HG03432 (cell line): ENCODE data around the gene QRICH2.
"Not testable (repeated sequence)": the region's sequence is repeated elsewhere in the genome, so short reads cannot be mapped to it uniquely, and the experiment has no call there.

Source experiments
- ATAC-seq: cut with Tn5 transposase; IDR thresholded peaks from one replicate; pipeline ENCODE4 v1.9.1; 2021; ENCODE audit warnings: mild to moderate bottlenecking, moderate library complexity; ENCODE audit not compliant: unreplicated experiment

QRICH2 gene

DNA sequence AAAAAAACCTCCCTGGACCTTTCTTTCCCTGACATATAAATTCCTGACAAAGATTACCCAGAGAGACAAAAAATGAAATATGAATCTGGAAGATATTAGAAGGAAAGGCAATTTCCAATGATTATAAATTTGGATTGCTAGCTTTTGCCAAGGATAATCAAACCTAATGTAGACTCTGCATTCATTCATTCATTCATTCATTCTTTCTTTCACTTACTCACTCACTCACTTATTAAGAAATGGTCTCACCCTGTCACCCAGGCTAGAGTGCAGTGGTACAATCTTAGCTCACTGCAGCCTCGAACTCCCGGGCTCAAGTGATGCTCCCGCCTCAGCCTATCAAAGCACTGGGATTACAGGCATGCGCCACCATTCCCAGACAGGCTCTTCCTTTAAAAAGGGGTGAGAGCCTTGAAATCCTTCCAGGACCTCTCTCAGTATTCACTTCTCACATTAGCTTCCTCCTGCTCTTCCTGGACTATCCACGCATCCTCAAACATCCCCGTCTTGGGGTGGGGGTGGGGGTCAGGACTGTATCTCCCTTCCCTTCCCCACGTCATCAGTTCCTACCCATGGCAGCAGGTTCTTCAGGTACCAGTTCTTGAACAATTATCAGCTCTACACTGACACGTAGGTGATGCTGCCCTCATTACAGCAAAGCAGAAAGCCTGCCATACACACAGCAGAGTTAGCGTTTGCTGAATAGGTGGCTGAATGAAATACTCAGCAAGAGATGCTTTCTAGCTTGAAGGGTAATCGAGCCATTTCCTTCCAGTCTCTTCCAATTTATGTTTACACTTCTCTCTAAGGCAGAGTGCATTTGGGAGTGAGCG lies 25.8 kb upstream of the QRICH2 start:
- no peak for ATAC-seq

DNA sequence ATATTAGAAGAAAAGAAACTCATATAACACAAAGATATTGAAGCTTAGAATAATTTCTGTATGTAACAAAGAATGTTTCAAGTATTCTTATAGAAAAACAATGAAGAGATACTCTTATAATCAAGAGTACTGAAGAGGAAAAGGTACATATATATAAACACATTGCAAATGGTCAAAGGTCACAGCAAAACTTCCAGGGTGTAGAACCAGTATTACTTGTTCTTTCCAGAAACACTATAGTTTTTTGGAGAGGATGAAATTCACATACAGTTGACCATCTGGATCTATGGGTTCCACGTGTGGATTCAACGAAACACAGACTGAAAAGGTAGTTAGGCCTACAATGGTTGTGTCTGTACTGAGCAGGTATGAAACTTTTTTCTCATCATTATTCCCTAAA lies 23.0 kb upstream of the QRICH2 start:
- no peak for ATAC-seq

DNA sequence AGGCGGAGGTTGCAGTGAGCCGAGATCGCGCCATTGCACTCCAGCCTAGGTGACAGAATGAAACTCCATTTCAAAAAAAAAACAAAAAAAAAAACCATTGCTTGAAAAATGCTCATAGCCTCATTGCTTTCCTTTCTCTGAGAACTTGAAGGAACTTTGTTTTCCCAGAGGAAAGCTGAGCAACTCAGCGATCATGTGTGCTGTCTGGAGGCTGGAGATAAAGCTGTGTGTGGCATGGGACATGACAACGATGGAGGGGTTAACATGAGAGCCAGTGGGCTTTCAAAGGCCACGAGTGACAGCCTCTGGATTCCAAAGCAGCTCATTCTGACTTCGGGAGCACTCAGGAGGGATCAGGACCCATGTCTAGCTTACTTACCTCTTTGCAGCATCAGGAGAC lies 21.6 kb upstream of the QRICH2 start:
- no peak for ATAC-seq

DNA sequence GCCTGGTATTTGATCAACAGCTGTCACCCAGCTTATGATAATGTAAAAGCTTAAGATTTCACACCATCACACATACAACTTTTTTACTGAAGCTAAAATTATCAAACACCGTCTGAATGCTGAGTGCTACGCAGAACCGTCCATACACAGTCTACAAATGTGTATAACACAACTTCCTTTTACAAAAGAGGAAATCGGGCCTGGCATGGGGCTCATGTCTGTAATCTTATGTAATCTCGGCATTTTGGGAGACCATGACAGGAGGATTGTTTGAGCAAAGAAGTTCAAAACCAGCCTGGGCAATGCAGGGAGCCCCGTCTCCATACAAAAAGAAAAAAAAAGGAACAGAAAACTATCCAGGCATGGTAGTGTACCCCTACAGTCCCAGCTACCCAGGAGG lies 19.6 kb upstream of the QRICH2 start:
- no peak for ATAC-seq

DNA sequence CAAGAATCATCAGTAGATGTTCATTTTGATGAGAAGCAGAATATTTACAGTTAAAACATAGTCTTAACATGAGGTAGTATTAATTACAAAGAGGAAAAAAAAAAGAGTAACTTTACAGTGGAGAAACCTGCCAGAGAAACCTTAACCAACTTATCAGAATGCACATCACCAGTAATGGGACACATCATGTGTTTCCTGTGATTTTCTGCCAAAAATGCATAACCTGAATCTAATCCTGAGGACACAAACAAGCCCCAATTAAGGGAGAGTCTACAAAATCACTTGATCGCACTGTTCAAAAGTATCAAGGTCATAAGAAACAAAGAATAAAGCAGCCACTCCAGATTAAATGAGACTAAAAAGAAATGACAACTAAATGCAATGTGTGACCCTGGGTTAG lies 18.2 kb upstream of the QRICH2 start:
- no peak for ATAC-seq

DNA sequence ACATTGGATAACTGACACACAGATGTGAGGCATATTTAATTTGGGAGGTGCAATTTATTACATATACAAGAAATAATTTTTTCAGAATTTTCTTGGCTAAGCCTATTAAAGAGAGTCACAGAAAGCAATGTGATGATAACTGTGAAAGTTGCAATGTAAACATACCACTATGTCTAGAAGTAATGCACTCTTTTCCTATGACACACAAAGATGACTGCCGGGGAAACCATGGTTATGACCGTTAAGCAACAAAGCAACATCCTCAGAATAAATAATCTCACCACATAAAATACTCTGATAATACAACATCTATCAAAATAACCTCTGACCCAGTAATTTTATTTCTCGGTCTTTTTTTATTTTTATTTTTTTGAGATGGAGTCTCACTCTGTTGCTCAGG lies 10.5 kb upstream of the QRICH2 start:
- no peak for ATAC-seq

DNA sequence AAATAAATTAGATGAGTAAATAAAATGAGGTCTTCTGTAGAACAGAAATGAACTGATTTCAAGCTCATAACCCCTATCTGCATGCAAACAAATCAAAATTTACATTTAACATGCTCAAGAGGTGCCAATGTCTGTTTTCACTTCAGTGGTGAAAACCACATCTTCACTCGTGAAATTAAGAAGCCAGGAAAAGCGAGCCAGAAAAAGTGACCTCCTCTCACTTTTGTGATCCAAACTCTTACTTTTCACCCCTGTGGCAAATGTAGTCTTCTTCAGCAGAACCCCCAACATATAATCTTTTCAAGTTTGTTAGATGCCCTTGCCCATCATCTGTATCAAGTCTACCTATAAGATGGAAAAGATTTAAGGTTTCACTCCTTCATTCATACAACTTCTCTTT lies 9.5 kb upstream of the QRICH2 start:
- ATAC-seq: no peak

DNA sequence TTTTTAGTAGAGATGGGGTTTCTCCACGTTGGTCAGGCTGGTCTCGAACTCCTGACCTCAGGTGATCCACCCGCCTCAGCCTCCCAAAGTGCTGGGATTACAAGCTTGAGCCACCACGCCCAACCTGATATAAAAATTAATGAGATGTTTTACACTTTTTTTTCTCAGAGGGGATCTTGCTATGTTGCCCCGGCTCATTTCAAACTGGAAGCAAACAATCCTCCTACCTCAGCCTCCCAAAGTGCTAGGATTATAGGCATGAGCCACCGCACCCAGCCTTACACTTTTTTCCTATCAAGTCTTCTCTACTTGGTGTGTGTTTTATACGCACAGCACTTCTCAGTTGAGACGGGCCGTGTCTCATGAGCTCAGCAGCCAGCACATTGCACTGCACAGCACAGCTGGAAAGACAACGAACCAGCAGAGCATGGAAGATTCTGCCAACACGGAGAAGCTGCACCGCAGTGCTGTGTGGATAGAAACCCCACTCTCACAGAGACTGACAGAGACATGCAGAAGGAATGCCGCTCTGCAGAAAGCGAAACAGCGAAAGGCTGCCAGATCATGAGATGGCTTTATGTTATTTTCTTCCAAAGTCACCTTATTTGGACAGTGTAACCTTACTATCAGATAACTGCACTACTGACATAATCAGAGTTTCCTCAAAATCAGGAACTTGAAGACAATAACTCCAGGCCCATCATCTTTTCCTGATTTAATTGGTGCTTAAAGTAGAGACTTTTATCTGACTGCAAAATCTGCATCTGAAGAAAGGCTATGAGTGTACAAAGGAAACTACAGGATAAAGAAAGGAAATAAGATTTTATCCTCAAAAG lies 6.5 kb upstream of the QRICH2 start:
- no peak for ATAC-seq

DNA sequence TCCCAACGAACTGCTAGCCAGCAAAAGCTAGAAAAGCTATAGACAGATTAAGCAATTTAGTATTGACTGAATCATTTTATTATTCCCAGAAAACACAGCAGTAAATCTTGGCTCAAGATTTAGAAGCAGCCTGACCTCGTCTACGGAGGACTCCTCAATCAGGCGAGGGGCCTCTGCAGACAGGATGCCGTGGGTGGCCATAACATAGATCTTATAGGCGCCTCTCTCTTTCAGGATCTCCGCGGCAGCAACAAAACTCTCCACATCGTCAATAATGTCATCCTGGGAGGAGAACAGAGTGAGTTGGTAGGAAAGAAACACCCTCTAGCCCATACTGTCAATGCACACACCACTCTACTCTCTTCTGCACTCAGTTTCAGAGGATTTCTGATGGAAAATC lies 4.7 kb upstream of the QRICH2 start:
- ATAC-seq: no peak

DNA sequence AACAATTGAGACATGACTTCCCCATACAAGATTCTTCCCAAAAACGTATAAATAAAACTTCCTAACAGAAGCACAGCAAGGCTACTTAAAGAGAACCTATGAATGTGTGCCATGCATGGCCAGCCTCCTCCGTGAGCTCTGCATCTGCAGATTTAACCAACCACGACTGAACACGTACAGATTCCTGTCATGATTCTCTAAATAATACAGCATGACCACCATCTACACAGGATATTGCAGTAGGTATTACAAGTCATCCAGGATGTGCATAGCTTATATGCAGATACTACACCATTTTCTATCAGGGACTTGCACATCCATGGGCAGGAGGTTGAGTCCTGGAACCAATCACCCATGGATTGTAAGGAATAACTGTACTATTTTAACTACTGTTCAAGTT lies 1.4 kb upstream of the QRICH2 start:
- no peak for ATAC-seq

DNA sequence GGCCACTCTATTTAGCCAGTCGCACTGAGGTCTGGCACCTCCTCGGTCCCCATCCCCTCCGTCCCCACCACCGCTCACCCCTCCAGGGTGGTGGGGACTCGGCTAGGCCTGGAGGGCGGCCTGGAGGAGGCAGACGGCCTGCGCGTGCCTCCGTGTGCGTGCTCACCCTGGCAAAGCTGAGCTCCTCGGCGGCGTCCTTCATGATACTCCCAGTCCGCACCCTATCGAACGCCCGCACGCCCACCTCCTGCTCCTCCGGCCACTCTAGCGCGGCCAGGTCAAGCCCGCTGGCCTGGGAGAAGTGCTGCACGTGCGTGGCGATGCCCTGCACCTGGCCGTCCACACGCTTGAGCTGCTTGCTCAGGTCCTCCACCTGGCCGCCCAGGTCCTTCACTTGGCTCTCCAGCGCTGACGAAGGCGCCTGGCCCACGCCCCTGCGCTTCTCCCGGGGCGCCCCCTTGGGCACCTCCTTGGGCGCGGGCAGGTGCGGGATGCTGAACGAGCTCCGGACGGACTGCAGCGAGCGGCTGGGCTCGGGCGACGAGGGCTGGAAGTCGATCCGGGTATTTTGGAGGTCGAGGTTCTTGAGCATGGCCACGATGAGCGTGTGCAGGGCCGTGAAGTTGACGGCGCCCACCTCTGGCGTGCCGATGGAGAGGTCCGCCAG lies 644 bp downstream of the QRICH2 start:
- no peak for ATAC-seq

DNA sequence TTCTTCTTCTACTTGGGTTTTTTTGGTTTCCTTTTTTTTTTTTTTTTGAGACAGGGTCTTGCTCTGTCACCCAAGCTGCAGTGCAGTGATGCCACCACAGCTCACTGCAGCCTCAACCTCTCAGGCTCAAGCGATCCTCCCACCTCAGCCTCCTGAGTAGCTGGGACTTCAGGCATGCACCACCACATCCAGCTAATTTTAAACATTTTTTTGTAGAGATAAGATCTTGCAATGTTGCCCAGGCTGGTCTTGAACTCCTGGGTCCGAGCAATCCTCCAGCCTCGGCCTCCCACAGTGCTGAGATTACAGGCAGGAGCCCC lies 3.0 kb downstream of the QRICH2 start:
- ATAC-seq: not testable (repeated sequence)

DNA sequence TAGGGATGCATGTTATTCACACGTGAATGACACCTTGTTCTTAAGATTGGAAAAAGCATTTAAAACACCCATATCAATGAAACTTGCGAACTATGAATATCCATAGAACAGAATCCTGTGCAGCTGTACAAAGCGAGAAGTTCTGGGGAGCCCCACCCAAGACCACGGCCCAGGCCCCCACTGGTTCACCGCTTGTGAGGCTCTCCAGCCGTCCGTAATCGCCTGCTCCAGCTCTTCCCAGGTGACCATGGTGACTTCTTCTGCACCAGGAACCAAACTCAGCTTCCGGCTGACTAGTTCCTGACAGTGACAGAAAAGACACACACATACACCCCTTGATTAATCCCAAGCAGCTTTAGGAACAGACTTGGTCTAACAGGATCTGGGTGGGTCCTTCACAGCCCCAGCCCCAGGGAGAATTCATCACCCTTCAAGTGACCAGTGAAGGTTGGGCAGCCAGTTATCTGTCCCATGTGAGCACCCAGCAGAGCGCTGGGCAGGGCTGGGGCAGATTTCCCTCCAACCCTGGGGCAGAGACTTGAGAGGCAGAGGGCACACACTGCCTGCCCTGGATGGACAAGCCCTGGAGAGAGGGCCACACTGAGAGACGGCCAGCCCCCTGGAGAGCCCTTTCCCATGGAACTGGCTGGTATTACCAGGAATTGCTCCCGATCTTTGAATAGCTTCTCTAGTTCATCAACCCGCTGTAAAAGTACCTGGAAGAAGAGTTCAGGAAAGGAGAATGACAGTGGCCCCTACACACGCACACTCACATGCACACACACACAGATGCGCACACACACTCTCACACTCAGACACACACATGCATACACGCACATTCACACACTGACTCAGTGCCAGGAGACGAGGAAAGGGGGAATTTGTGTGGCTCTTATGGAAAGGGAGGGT lies 3.6 kb downstream of the QRICH2 start:
- no peak for ATAC-seq

DNA sequence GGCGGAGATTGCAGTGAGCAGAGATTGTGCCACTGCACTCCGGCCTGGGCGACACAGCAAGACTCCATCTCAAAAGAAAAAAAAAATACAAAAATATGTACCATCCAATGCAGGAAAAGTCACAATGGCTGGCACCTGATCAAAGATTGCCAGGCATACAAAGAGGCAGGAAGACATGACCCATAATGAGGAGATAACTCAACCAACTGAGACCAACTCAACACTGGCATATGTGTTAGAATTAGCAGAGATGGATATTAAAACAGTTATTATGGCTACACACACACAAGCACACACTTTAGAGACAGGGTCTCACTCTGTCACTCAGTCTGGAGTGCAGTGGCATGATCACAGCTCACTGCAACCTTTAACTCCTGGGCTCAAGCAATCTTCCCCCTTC lies 10.6 kb downstream of the QRICH2 start:
- ATAC-seq: no peak

DNA sequence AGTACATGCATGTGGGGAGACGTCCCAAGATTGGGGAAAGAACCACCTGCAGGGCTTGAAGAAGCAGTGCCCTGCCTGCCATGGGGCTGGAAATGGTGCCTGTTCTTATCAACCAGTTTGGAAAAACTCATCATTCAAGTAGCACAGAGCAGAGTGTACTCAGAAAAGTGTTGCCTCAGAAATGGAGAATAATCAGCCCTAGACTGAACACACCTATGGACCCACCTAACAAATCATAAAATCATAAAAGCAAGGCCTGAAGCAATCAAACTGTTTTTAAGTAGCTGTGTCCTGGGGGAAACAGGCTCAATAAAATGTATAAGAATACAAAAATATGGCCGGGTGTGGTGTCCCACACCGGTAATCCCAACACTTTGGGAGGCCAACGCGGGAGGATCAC lies 11.2 kb downstream of the QRICH2 start:
- ATAC-seq: no peak

DNA sequence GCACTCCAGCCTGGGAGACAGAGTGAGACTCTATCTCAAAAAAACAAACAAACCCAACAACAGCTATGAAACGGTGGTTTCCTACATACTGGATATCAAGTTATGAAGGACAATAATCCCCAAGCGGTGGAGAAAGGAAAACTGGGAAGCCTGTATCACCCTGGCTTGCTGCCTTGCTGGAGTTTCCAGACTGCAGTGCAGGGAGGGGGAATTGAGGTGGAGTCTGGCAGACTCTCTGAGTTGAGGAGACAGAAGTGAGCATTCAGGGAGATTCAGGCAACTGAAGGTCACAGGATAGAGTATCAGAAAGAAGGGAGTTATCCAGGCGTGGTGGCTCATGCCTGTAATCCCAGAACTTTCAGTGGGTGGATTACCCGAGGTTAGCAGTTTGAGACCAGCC lies 11.9 kb downstream of the QRICH2 start:
- no peak for ATAC-seq

DNA sequence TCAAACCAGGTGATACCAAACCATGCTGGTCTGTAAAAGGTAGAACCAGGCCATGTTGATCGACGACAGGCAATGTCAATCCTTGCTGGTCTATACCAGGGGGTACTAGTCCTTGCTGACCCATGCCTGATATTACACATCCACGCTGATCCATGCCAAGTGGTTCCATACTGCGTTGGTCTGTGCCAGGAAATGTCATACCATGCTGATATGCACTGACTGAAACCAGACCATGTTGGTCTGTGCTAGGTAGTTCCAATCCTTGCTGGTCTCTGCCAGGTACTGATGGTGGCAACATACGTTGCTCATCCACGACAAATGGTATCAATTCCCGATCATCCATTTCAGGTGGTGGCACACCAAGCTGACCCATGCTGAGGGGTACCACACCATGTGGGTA lies 15.0 kb downstream of the QRICH2 start:
- ATAC-seq: no peak

DNA sequence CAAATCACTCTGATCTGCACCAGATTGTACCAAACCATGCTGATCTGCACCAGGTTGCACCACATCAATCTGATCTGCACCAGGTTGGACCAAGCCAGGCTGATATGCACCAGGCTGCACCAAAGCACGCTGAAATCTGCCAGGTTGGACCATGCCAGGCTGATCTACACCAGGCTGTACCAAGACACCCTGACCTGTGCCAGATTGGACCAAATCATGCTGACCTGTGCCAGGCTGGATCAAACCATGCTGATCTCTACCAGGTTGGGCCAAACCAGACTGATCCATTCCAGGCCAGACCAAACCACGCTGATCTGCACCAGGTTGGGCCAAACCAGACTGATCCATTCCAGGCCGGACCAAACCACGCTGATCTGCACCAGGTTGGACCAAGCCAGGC lies 15.5 kb downstream of the QRICH2 start:
- ATAC-seq: no peak

DNA sequence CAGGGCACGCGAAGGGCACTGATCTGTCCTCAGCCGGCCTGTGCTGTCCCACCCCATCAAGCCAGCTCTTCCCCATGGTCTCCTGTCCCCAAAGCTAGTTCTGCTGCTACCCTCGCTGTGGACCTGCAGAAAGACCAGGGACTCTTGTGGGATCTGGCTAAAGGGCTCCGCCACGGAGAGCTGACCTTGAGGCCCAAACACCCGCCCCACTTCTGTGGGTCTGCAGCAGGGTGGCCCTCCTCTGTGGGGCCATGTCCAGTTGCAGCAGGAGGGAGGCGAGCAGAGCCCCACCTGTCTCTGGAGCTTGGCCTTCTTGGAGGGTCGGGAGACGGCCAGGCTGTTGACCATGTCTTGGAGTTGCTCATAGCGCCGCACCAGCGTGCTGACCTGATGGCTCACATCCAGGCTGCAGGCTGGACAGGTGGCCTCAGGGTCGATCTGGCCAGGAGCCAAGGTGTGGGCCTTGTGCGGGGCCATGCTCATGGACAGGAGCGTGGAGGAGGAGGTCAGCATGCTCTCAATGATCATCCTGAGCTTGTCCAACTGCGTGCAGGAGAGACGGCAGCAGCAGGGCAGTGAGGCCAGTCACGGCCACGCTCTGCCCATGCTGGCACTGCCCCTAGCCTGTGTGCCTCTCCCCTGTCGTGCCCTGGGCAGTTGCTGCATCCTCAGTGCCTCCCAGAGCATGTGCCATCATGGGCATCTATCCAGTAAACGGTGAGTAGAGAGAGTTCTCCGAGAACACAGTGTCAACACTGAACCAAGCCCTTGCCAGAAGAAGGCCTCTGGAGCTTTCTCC lies 26.3 kb downstream of the QRICH2 start:
- ATAC-seq: no peak

DNA sequence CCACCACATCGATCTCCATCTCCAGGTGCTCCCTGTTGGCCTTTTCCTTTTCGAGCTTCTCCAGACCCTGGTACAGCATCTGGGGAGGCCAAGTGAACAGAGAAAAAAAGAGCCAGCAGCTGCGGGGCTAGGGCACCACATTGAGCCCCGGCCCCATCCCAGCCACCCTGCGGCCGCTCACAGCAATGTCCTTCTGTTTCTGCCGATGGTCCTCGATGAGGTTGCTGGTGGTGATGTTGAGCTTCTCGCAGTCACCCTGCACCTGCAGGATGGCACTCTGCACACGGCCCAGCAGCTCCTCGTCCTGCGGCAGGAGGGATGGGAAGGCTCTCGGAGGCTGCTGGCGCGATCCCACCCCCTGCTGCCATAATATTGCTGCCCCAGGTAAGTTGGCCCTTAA lies 27.4 kb downstream of the QRICH2 start:
- no peak for ATAC-seq
